Left lung (tissue), 10 donors: Measurements from ENCODE around the gene KRR1. TPM values are rescaled to one million over a fixed set of nuclear protein-coding genes. Genes with fewer than 3 reads are reported as not detected.

ENCODE experiments used
- ATAC-seq: fragments of 200-7000 bp; cut with Tn5 transposase; one replicate; pipeline ENCODE4 v1.9.1; 2020; ENCODE audit warnings: moderate library complexity
- DNase-seq, 4 donors: peaks; one replicate each; pipeline ENCODE4 v3.0.0-alpha.2; 2013 to 2020
- H3K27ac ChIP-seq, 2 donors: fragments of 200-600 bp; sonication (generic) in 1 of 2; one replicate each; pipeline versions ENCODE4 v1.5.0 to v1.8.0; 2020 to 2021
- H3K27me3 ChIP-seq, 2 donors: fragments of 200-600 bp; sonication (generic) in 1 of 2; one replicate each; pipeline versions ENCODE4 v1.5.0 to v1.8.0; 2020 to 2021
- H3K36me3 ChIP-seq, 2 donors: fragments of 200-600 bp; sonication (generic) in 1 of 2; one replicate each; pipeline versions ENCODE4 v1.5.0 to v1.8.0; 2020 to 2021
- H3K4me1 ChIP-seq, 2 donors: fragments of 200-600 bp; one replicate each; pipeline ENCODE4 v1.8.0; 2021
- H3K4me3 ChIP-seq, 2 donors: fragments of 200-600 bp; sonication (generic) in 1 of 2; one replicate each; pipeline versions ENCODE4 v1.5.0 to v1.8.0; 2020 to 2021; ENCODE audit warnings: mild to moderate bottlenecking in 1 of 2
- H3K9me3 ChIP-seq, 2 donors: fragments of 200-600 bp; sonication (generic) in 1 of 2; one replicate each; pipeline versions ENCODE4 v1.5.0 to v1.8.0; 2020 to 2021
- CTCF ChIP-seq, 2 donors: fragments of 200-600 bp; sonication (generic) in 1 of 2; IDR thresholded peaks; one replicate each; pipeline versions ENCODE4 v1.5.0 to v1.8.0; 2021; ENCODE audit warnings: antibody characterized with exemption in 2 of 2
- intact Hi-C, 2 donors: fragments of 100-400 bp; cut with DNase I; formaldehyde crosslinking; loops; one replicate each; pipeline versions ENCODE4 v1.11.2 to v1.14.2; 2022
- polyA plus RNA-seq, 6 donors: library from polyadenylated mRNA; unstranded; fragments of 120-200 nt; gene quantifications; one replicate each; pipeline ENCODE4 v1.2.1, GENCODE V29; 2013; ENCODE audit not compliant: insufficient read length in 6 of 6
- total RNA-seq, 2 donors: library from RNA; stranded (reverse); fragmentation: NEBNext Ultra II Directional; extraction: Animal tissue kit (Norgen Biotek cat#: 25700); gene quantifications; one replicate each; pipeline ENCODE4 v1.2.1, GENCODE V29; 2021
- donor health status: DM: no; HTN: yes; CAD: no.
- donor health status: DM: no; HTN: no; CAD: no.

Gene KRR1
- total and polyA plus RNA-seq, 8 donors: 37.5 to 101 (median 83.1) TPM

- ATAC-seq (peak; percentile 85), DNase-seq (peak; percentile 52 to 76 (median 66))
- Histone ChIP-seq H3K27me3 (no peaks in the 10 kb centered on the region), H3K9me3 (no peaks in the 10 kb centered on the region), H3K36me3 (no peaks in the 10 kb centered on the region), H3K4me1 (peaks cover 0 to 64% of the 10 kb centered on the region in 2 donors), H3K27ac (peak within 1 kb of the TSS; percentile 83 to 93), H3K4me3 (peak within 1 kb of the TSS; percentile 13 to 34)
- intact Hi-C loops: no loop called here
- TF ChIP-seq CTCF (IDR thresholded peaks at IDR 0.05): no peak
Observed at GRCh38 chr12:75480469-75480949, 30.9 kb downstream of the KRR1 start, which contains the start of gene GLIPR1. Gene GLIPR1 (plus strand): TSS chr12:75480755. CDS start chr12:75480881, 126 bp downstream.

- Histone ChIP-seq H3K36me3 (no peaks in the 10 kb centered on the region), H3K9me3 (no peaks in the 10 kb centered on the region), H3K4me3 (peak overlapping the region in 1 of 2 donors; percentile 34), H3K4me1 (peaks cover 0 to 62% of the 10 kb centered on the region in 2 donors), H3K27me3 (no peaks in the 10 kb centered on the region), H3K27ac (peak overlapping the region; percentile 83 to 93)
- DNase-seq: peak in 1 of 4 donors; percentile 2
- intact Hi-C loops: no loop called here
- ATAC-seq: peak; percentile 22
- no peak for TF ChIP-seq CTCF (IDR thresholded peaks at IDR 0.05)
Observed at GRCh38 chr12:75479963-75480461, 31.4 kb downstream of the KRR1 start.

GRCh38 chr12:75478116-75478794, 33.2 kb downstream of the KRR1 start:
- Histone ChIP-seq H3K36me3 (no peaks in the 10 kb centered on the region), H3K27ac (peak overlapping the region; percentile 83 to 93), H3K4me3 (no peak overlapping the region), H3K9me3 (no peaks in the 10 kb centered on the region), H3K4me1 (peaks cover 0 to 46% of the 10 kb centered on the region in 2 donors), H3K27me3 (no peaks in the 10 kb centered on the region)
- TF ChIP-seq CTCF (IDR thresholded peaks at IDR 0.05): no peak
- intact Hi-C loops: no loop called here
- DNase-seq (peak in 1 of 4 donors; percentile 6), ATAC-seq (peak; percentile 44)

- no peak for TF ChIP-seq CTCF (IDR thresholded peaks at IDR 0.05)
- peaks cover 0 to 40% of the 10 kb centered on the region in 2 donors for H3K4me1 ChIP-seq
- H3K27me3 ChIP-seq: no peaks in the 10 kb centered on the region
- H3K4me3 ChIP-seq: no peak overlapping the region
- ATAC-seq (no peak), DNase-seq (no peak)
- no peaks in the 10 kb centered on the region for H3K9me3 ChIP-seq
- no peaks in the 10 kb centered on the region for H3K36me3 ChIP-seq
- no peak overlapping the region for H3K27ac ChIP-seq
- intact Hi-C loops: no loop called here
Observed at GRCh38 chr12:75477137-75477536, 34.3 kb downstream of the KRR1 start.

GRCh38 chr12:75476071-75476470, 35.3 kb downstream of the KRR1 start:
- Histone ChIP-seq H3K4me1 (peaks cover 0 to 34% of the 10 kb centered on the region in 2 donors), H3K27ac (no peak overlapping the region), H3K4me3 (no peak overlapping the region), H3K9me3 (no peaks in the 10 kb centered on the region), H3K36me3 (no peaks in the 10 kb centered on the region), H3K27me3 (no peaks in the 10 kb centered on the region)
- DNase-seq (no peak), ATAC-seq (no peak)
- intact Hi-C loops: no loop called here
- TF ChIP-seq CTCF (IDR thresholded peaks at IDR 0.05): no peak
